ENCODE measurements around the gene OR13C9. TPM values are rescaled to one million over a fixed set of nuclear protein-coding genes. Genes with fewer than 3 reads are reported as not detected.
"Not testable (repeated sequence)": the region's sequence is repeated elsewhere in the genome, so short reads cannot be mapped to it uniquely, and the experiment has no call there.

OR13C9 gene
- total RNA-seq, 4 donors from 2014 or later = not detected

- no peaks in the 10 kb centered on the region for H3K27me3 ChIP-seq
Observed at GRCh38 chr9:104617418-104617817, 586 bp downstream of the OR13C9 start.

DNA sequence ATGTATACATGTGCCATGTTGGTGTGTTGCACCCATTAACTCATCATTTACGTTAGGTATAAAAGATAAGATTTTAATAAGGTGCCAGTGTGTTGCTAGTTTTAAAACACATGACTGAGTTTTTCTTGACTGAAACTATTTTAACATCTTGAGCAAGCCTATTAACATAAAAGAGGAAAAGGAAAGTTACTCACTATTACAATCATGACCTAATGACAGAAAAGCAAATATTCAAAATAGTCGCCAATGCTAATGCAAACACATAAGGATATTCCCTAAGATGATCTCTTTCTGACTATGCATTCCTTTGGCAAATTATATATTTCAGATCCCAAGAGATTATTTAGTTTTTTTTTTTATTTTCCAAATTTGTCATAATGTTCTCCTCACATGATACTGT is 6.8 kb downstream of the OR13C9 start:
- no peak overlapping the region for H3K27ac ChIP-seq
- H3K4me3 ChIP-seq = no peak overlapping the region
- no peaks in the 10 kb centered on the region for H3K4me1 ChIP-seq
- H3K27me3 ChIP-seq = no peaks in the 10 kb centered on the region
- DNase-seq = no peak
- 68 to 71% methylated on average over 2 of the region's 2 CpGs for WGBS, 2 donors
- H3K9me3 ChIP-seq = no peaks in the 10 kb centered on the region
- no peaks in the 10 kb centered on the region for H3K36me3 ChIP-seq
- no peak for TF ChIP-seq POLR2A (IDR thresholded peaks at IDR 0.05)
- intact Hi-C loops (cut with DNase I) = no loop called here

More at GRCh38 chr9:104617418-104617817, 586 bp downstream of the OR13C9 start:
- no peak for DNase-seq
- no peaks in the 10 kb centered on the region for H3K36me3 ChIP-seq
- H3K4me3 ChIP-seq = no peak overlapping the region
- TF ChIP-seq, protein P1, sequence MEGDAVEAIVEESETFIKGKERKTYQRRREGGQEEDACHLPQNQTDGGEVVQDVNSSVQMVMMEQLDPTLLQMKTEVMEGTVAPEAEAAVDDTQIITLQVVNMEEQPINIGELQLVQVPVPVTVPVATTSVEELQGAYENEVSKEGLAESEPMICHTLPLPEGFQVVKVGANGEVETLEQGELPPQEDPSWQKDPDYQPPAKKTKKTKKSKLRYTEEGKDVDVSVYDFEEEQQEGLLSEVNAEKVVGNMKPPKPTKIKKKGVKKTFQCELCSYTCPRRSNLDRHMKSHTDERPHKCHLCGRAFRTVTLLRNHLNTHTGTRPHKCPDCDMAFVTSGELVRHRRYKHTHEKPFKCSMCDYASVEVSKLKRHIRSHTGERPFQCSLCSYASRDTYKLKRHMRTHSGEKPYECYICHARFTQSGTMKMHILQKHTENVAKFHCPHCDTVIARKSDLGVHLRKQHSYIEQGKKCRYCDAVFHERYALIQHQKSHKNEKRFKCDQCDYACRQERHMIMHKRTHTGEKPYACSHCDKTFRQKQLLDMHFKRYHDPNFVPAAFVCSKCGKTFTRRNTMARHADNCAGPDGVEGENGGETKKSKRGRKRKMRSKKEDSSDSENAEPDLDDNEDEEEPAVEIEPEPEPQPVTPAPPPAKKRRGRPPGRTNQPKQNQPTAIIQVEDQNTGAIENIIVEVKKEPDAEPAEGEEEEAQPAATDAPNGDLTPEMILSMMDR (IDR thresholded peaks at IDR 0.05) = no peak
- TF ChIP-seq POLR2A (IDR thresholded peaks at IDR 0.05) = no peak
- no peaks in the 10 kb centered on the region for H3K4me1 ChIP-seq
- H3K9me3 ChIP-seq = no peaks in the 10 kb centered on the region
- intact Hi-C loops (cut with DNase I) = no loop called here
- no peak overlapping the region for H3K27ac ChIP-seq

GRCh38 chr9:104608336-104608735 is 9.7 kb downstream of the OR13C9 start:
- no peak overlapping the region for H3K27ac ChIP-seq
- no peaks in the 10 kb centered on the region for H3K4me1 ChIP-seq
- DNase-seq = no peak
- H3K36me3 ChIP-seq = no peaks in the 10 kb centered on the region
- H3K9me3 ChIP-seq = no peaks in the 10 kb centered on the region
- intact Hi-C loops (cut with DNase I) = no loop called here
- H3K4me3 ChIP-seq = no peak overlapping the region
- 6 to 10% methylated on average over 1 of the region's 1 CpG for WGBS, 2 donors
- H3K27me3 ChIP-seq = no peaks in the 10 kb centered on the region
- TF ChIP-seq, protein P1 (IDR thresholded peaks at IDR 0.05) = peak in 1 of 6 experiments; percentile 12
- no peak for TF ChIP-seq POLR2A (IDR thresholded peaks at IDR 0.05)

DNA sequence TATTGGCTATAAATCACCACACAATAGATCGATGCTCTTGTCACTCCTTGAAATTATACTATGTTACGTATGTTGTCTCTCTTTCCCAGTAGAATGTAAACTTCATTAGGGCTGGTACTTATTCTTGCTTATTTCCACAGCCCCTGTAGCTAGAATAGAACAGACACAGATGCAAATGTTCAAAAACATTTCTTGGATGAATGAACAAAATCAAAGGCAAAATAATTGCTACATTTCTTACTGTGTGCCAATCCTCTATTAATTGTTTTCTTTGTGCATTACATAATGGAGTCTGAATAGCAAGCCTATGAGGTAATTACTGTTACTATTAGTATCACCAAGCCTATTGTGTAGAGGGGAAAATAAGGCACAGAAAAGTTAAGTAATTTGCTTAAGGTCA is 11.9 kb downstream of the OR13C9 start:
- WGBS, 2 donors = 65 to 72% methylated on average over 2 of the region's 2 CpGs
- Histone ChIP-seq H3K27ac (no peak overlapping the region), H3K4me1 (no peaks in the 10 kb centered on the region), H3K4me3 (no peak overlapping the region), H3K27me3 (no peaks in the 10 kb centered on the region), H3K36me3 (no peaks in the 10 kb centered on the region), H3K9me3 (no peaks in the 10 kb centered on the region)
- intact Hi-C loops (cut with DNase I) = no loop called here
- TF ChIP-seq, protein P1 (IDR thresholded peaks at IDR 0.05) = no peak
- no peak for TF ChIP-seq POLR2A (IDR thresholded peaks at IDR 0.05)
- no peak for DNase-seq

- WGBS, 2 donors = 49 to 50% methylated on average over 1 of the region's 1 CpG
- H3K4me1 ChIP-seq; H3K27me3 ChIP-seq; H3K4me3 ChIP-seq; H3K27ac ChIP-seq; intact Hi-C loops (cut with DNase I); H3K36me3 ChIP-seq; DNase-seq; H3K9me3 ChIP-seq: not testable (repeated sequence)
Observed at GRCh38 chr9:104605527-104605926, 12.5 kb downstream of the OR13C9 start, which contains the start of gene OR13C2. TSS of gene OR13C2 (minus strand) at chr9:104605627. CDS start at chr9:104605627, 0 bp downstream.

GRCh38 chr9:104604801-104605200 is 13.2 kb downstream of the OR13C9 start:
- no peaks in the 10 kb centered on the region for H3K4me1 ChIP-seq
- intact Hi-C loops (cut with DNase I) = no loop called here

DNA sequence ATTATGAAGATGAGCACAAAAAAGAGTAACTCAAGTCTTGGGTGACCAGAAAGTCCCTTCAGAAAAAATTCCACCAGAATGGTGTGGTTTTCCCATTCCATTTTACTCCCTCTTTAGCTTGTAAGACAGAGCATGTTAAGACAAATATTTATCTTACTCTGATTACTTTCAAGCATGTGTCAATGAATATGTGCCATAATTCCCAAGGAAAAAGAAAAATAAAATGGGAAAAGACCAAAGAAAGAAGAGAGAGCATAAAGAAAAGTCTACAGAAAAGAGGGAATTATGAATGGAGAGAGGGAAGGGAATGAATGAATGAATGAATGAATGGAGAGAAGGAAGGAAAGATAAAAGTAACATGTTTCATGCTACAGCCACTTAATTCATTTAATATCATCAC is 18.7 kb downstream of the OR13C9 start, which contains the start of gene OR13C5:
Gene OR13C5, minus strand, starts transcription at position 101 of the 400 bp plus-strand sequence. Its CDS starts 0 bp downstream, at position 101.
- intact Hi-C loops (cut with DNase I); DNase-seq: not testable (repeated sequence)

More at GRCh38 chr9:104604801-104605200, 13.2 kb downstream of the OR13C9 start:
- DNase-seq = no peak
- no peaks in the 10 kb centered on the region for H3K36me3 ChIP-seq
- H3K27me3 ChIP-seq = no peaks in the 10 kb centered on the region
- no peak overlapping the region for H3K27ac ChIP-seq
- TF ChIP-seq, protein P1 (IDR thresholded peaks at IDR 0.05) = no peak
- no peak for TF ChIP-seq POLR2A (IDR thresholded peaks at IDR 0.05)
- H3K4me3 ChIP-seq = no peak overlapping the region
- no peaks in the 10 kb centered on the region for H3K9me3 ChIP-seq
- 63 to 73% methylated on average over 3 of the region's 3 CpGs for WGBS, 2 donors

DNA sequence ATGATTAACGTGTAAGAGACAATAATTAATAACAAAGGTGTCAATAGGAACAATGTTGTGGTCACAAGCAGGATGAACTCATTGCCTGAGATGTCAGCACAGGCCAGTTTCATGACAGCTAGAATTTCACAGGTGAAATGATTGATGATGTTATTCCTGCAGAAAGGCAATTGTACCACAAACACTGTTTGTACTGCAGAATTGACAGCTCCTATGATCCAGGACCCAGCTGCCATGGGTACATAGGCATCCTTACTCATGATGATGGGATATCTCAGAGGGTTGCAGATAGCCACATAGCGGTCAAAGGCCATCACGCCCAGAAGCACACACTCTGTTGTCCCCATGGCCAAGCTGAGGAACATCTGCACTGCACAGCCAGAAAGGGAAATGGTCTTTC is 19.3 kb downstream of the OR13C9 start:
- H3K27ac ChIP-seq; H3K4me1 ChIP-seq; H3K27me3 ChIP-seq; DNase-seq; H3K36me3 ChIP-seq; intact Hi-C loops (cut with DNase I); H3K9me3 ChIP-seq; H3K4me3 ChIP-seq: not testable (repeated sequence)
- WGBS, 2 donors = 20 to 62% methylated on average over 1 of the region's 3 CpGs

More for the DNA sequence above, 18.7 kb downstream of the OR13C9 start, which contains the start of gene OR13C5:
- H3K27ac ChIP-seq, H3K27me3 ChIP-seq, H3K4me1 ChIP-seq, H3K4me3 ChIP-seq, H3K9me3 ChIP-seq, H3K36me3 ChIP-seq: not testable (repeated sequence)

Data from esophagus squamous epithelium (tissue), 5 donors.